Ishikawa (cell line): Measurements from ENCODE around the gene DTNBP1.

Experiments
- CEBPB ChIP-seq: IDR thresholded peaks from 2 replicates; pipeline ENCODE4 v1.6.1; 2012
- CREB1 ChIP-seq: IDR thresholded peaks from 2 replicates; pipeline ENCODE4 v1.6.1; 2012; ENCODE audit warnings: low read depth
- EP300 ChIP-seq: IDR thresholded peaks from 2 replicates; pipeline ENCODE4 v1.6.1; 2012; ENCODE audit warnings: borderline replicate concordance
- FOXM1 ChIP-seq: IDR thresholded peaks from 2 replicates; pipeline ENCODE4 v1.6.1; 2012; ENCODE audit warnings: low read depth, borderline replicate concordance
- MAX ChIP-seq: IDR thresholded peaks from 2 replicates; pipeline ENCODE4 v1.6.1; 2012
- RAD21 ChIP-seq: IDR thresholded peaks from 2 replicates; pipeline ENCODE4 v1.6.1; 2012; ENCODE audit warnings: low read depth
- REST ChIP-seq: IDR thresholded peaks from 2 replicates; pipeline ENCODE4 v1.6.1; 2012; ENCODE audit warnings: low read depth, mild to moderate bottlenecking
- TAF1 ChIP-seq: IDR thresholded peaks from 2 replicates; pipeline ENCODE4 v1.6.1; 2012; ENCODE audit warnings: low read depth, mild to moderate bottlenecking
- TCF12 ChIP-seq: IDR thresholded peaks from 2 replicates; pipeline ENCODE4 v1.6.1; 2012; ENCODE audit warnings: low read depth
- TEAD4 ChIP-seq: IDR thresholded peaks from 2 replicates; pipeline ENCODE4 v1.6.1; 2012
- USF1 ChIP-seq: IDR thresholded peaks from 2 replicates; pipeline ENCODE4 v1.6.1; 2012
- YY1 ChIP-seq: IDR thresholded peaks from 2 replicates; pipeline ENCODE4 v1.6.1; 2012; ENCODE audit warnings: low read depth

- TF ChIP-seq YY1 (no peak), REST (no peak), RAD21 (no peak), TAF1 (no peak), EP300 (no peak), CEBPB (no peak), TEAD4 (no peak), MAX (no peak), USF1 (no peak), TCF12 (no peak), FOXM1 (no peak), CREB1 (no peak)
Measured at GRCh38 chr6:15607603-15608002, 55.2 kb downstream of the DTNBP1 start.
